ENCODE data around the gene MYO1D.

The MYO1D gene

DNA sequence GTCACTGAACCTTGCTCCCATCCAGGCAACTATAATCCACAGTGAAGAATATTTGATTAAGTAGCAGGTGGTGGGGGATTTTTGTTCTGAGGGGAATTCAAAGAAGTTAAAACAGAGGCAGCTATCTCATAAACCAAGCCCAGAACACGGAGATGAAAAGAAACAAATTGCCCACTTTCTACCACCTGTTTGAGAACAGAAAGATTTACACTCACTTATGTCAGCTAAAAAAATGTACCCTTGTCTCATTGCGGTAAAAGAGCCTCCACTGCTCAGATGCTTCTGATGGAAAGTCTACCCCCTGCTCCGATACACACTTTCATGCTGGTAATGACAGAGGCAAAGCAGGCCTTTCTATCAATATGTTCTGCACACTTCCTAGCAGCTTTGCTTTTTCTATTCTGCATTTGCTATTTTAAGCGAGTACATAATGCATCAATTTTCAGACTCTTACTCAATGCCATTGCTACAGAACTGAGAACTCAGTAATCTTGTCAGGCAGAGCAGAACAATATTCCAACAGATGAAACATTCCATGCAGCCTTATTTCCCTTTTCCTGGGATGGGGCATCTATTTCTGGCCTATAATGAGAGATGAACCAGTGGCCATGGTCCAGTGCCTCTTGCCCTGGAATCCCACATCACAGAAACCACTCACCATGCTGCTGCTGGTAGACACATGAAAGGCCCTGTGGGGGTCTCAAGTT is 361.1 kb downstream of the MYO1D start:
- no peak overlapping the region for H3K4me3 ChIP-seq (ENCODE audit: low read length)
- TF ChIP-seq, protein P1, sequence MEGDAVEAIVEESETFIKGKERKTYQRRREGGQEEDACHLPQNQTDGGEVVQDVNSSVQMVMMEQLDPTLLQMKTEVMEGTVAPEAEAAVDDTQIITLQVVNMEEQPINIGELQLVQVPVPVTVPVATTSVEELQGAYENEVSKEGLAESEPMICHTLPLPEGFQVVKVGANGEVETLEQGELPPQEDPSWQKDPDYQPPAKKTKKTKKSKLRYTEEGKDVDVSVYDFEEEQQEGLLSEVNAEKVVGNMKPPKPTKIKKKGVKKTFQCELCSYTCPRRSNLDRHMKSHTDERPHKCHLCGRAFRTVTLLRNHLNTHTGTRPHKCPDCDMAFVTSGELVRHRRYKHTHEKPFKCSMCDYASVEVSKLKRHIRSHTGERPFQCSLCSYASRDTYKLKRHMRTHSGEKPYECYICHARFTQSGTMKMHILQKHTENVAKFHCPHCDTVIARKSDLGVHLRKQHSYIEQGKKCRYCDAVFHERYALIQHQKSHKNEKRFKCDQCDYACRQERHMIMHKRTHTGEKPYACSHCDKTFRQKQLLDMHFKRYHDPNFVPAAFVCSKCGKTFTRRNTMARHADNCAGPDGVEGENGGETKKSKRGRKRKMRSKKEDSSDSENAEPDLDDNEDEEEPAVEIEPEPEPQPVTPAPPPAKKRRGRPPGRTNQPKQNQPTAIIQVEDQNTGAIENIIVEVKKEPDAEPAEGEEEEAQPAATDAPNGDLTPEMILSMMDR (IDR thresholded peaks at IDR 0.05; ENCODE audit: insufficient read depth, low read depth, low read length, missing control alignments) = no peak

GRCh38 chr17:32514606-32515005 is 362.3 kb downstream of the MYO1D start:
- DNase-seq (ENCODE audit: low read depth) = no peak
- no peak overlapping the region for H3K4me3 ChIP-seq (ENCODE audit: low read length)
- TF ChIP-seq, protein P1 (IDR thresholded peaks at IDR 0.05; ENCODE audit: insufficient read depth, low read depth, low read length, missing control alignments) = no peak

More for the DNA sequence above, 361.1 kb downstream of the MYO1D start:
- DNase-seq (ENCODE audit: low read depth) = no peak

GRCh38 chr17:32513579-32513978 is 363.3 kb downstream of the MYO1D start:
- TF ChIP-seq, protein P1 (IDR thresholded peaks at IDR 0.05; ENCODE audit: insufficient read depth, low read depth, low read length, missing control alignments) = no peak
- no peak for DNase-seq (ENCODE audit: low read depth)

GRCh38 chr17:32512328-32512727 is 364.6 kb downstream of the MYO1D start:
- TF ChIP-seq, protein P1 (IDR thresholded peaks at IDR 0.05; ENCODE audit: insufficient read depth, low read depth, low read length, missing control alignments) = no peak
- H3K4me3 ChIP-seq (ENCODE audit: low read length) = no peak overlapping the region
- no peak for DNase-seq (ENCODE audit: low read depth)

More at GRCh38 chr17:32513579-32513978, 363.3 kb downstream of the MYO1D start:
- H3K4me3 ChIP-seq (ENCODE audit: low read length) = no peak overlapping the region

DNA sequence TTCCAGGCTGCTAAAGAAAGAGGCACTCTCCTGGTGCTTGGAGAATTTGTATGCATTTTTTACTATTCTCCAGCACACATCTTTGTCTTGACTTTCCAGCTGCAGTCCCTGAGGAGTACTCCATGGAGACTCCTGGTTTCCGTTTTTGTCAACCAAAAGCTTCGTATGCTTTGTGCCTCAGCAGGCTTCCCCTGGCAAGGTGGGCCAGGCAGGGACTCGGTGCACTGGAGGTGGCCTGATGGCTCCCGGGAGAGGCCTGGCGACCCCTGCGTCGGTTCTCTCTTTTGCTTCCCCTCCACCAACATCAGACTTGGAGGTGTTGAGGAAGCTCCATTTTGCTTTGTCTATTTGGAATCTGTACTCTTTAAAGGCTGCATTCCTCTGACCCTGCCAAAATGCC is 366.5 kb downstream of the MYO1D start:
- TF ChIP-seq, protein P1 (IDR thresholded peaks at IDR 0.05; ENCODE audit: insufficient read depth, low read depth, low read length, missing control alignments) = no peak
- DNase-seq (ENCODE audit: low read depth) = no peak
- H3K4me3 ChIP-seq (ENCODE audit: low read length) = no peak overlapping the region

DNA sequence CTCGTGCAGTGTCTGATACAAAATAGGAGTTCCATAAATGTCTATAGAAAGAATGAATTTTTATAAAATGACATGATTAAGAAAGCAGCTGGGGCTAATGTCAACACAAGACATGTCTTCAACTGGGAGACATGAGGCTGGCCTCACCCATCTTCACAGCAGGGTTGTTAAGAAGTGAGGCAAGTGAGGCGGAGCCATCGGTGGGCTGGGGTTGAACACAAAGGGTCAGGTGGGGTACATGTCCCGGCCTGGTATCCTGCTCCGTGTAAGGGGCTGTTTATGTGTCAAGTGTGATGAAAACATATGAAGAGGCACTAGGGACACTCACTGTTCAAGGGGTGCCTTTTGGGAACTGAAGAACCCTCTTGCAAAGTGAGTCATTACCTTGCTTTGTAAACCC is 368.0 kb downstream of the MYO1D start:
- H3K4me3 ChIP-seq (ENCODE audit: low read length) = no peak overlapping the region
- DNase-seq (ENCODE audit: low read depth) = no peak
- TF ChIP-seq, protein P1 (IDR thresholded peaks at IDR 0.05; ENCODE audit: insufficient read depth, low read depth, low read length, missing control alignments) = no peak

All from epithelial cell of esophagus (primary cell).